KMS-11 (cell line): Measurements from ENCODE around the gene CMSS1.

Source experiments
- H2AFZ ChIP-seq: fragments of 200-600 bp; sonication (generic); 2 replicates; pipeline ENCODE4 v1.6.1; 2016; ENCODE audit warnings: antibody characterized with exemption, mixed run types, low read depth
- H3K27ac ChIP-seq: fragments of 200-600 bp; sonication (generic); 2 replicates; pipeline ENCODE4 v1.6.1; 2016; ENCODE audit warnings: mild to moderate bottlenecking, mixed run types
- H3K27me3 ChIP-seq: fragments of 200-600 bp; sonication (generic); 2 replicates; pipeline ENCODE4 v1.6.1; 2017; ENCODE audit warnings: mild to moderate bottlenecking, low read depth, mixed run types, moderate library complexity; ENCODE audit not compliant: insufficient read depth
- H3K36me3 ChIP-seq: fragments of 200-600 bp; sonication (generic); 2 replicates; pipeline ENCODE4 v1.6.1; 2017; ENCODE audit warnings: mild to moderate bottlenecking, mixed run types; ENCODE audit not compliant: insufficient read depth
- H3K4me1 ChIP-seq: fragments of 200-600 bp; sonication (generic); 2 replicates; pipeline ENCODE4 v1.6.1; 2016; ENCODE audit warnings: mild to moderate bottlenecking, low read depth, mixed run types; ENCODE audit not compliant: poor library complexity, severe bottlenecking
- H3K4me2 ChIP-seq: fragments of 200-600 bp; sonication (generic); 2 replicates; pipeline ENCODE4 v1.7.0; 2016; ENCODE audit warnings: mild to moderate bottlenecking, mixed run types
- H3K4me3 ChIP-seq: fragments of 200-600 bp; sonication (generic); IDR thresholded peaks from 2 replicates; pipeline ENCODE4 v1.6.1; 2017; ENCODE audit warnings: low read depth, low read length, mixed read lengths; ENCODE audit not compliant: insufficient read depth
- H3K79me2 ChIP-seq: fragments of 200-600 bp; sonication (generic); 2 replicates; pipeline ENCODE4 v1.6.1; 2016; ENCODE audit warnings: low read depth, mixed run types; ENCODE audit not compliant: insufficient read depth
- H3K9ac ChIP-seq: fragments of 200-600 bp; sonication (generic); 2 replicates; pipeline ENCODE4 v1.6.1; 2016; ENCODE audit warnings: mild to moderate bottlenecking, mixed run types
- H4K20me1 ChIP-seq: fragments of 200-600 bp; sonication (generic); 2 replicates; pipeline ENCODE4 v1.6.1; 2016; ENCODE audit warnings: mild to moderate bottlenecking, mixed run types; ENCODE audit not compliant: insufficient read depth
- TF ChIP-seq, protein P1 (sequence below): fragments of 200-600 bp; sonication (generic); conservative IDR thresholded peaks from 2 replicates; pipeline ENCODE4 v1.6.1; 2017; ENCODE audit warnings: low read depth, mild to moderate bottlenecking, antibody characterized with exemption, low read length, moderate library complexity, mixed read lengths

The CMSS1 gene

GRCh38 chr3:100053951-100054620 lies 236.4 kb downstream of the CMSS1 start:
- H3K4me2 ChIP-seq: no peak overlapping the region
- no peaks in the 10 kb centered on the region; the same call in 1 of the 2 replicates for H3K27me3 ChIP-seq
- H3K36me3 ChIP-seq: no peaks in the 10 kb centered on the region
- no peak overlapping the region for H3K27ac ChIP-seq
- no peak overlapping the region for H3K9ac ChIP-seq
- H4K20me1 ChIP-seq: no peaks in the 10 kb centered on the region
- H3K4me1 ChIP-seq: peaks cover 3% of the 10 kb centered on the region
- no peaks in the 10 kb centered on the region for H3K79me2 ChIP-seq
- TF ChIP-seq, protein P1, sequence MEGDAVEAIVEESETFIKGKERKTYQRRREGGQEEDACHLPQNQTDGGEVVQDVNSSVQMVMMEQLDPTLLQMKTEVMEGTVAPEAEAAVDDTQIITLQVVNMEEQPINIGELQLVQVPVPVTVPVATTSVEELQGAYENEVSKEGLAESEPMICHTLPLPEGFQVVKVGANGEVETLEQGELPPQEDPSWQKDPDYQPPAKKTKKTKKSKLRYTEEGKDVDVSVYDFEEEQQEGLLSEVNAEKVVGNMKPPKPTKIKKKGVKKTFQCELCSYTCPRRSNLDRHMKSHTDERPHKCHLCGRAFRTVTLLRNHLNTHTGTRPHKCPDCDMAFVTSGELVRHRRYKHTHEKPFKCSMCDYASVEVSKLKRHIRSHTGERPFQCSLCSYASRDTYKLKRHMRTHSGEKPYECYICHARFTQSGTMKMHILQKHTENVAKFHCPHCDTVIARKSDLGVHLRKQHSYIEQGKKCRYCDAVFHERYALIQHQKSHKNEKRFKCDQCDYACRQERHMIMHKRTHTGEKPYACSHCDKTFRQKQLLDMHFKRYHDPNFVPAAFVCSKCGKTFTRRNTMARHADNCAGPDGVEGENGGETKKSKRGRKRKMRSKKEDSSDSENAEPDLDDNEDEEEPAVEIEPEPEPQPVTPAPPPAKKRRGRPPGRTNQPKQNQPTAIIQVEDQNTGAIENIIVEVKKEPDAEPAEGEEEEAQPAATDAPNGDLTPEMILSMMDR: no peak
- H2AFZ ChIP-seq: no peak overlapping the region
- H3K4me3 ChIP-seq: no peak overlapping the region

- no peak overlapping the region for H3K27ac ChIP-seq
- H3K4me2 ChIP-seq: no peak overlapping the region
- H3K4me3 ChIP-seq: no peak overlapping the region
- no peak overlapping the region for H2AFZ ChIP-seq
- H3K4me1 ChIP-seq: peaks cover 20% of the 10 kb centered on the region
- TF ChIP-seq, protein P1: no peak
- no peaks in the 10 kb centered on the region for H4K20me1 ChIP-seq
- no peaks in the 10 kb centered on the region for H3K79me2 ChIP-seq
- H3K9ac ChIP-seq: no peak overlapping the region
- no peaks in the 10 kb centered on the region for H3K36me3 ChIP-seq
- no peaks in the 10 kb centered on the region for H3K27me3 ChIP-seq
Measured at GRCh38 chr3:100057716-100058575, 240.3 kb downstream of the CMSS1 start.

DNA sequence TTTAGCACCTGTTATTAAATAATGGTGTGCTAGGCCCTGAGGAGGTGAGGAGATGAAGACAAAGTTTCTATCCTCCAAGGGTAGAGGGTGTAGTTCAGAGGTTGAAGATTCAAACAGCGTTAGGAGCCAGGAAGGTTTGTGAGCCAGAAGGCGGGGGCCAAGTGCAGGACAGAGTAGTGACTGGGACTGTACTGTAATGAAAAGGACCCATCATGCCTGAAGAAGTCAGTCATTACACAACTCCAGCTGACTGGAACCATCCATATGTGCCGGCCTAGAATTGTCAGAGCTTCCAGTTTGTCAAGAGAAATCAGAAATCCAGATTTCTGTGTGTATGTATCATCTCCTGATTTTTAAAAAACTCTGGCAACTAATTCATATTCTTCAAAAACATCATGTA lies 241.8 kb downstream of the CMSS1 start:
- Histone ChIP-seq H3K27ac (no peak overlapping the region), H3K27me3 (no peaks in the 10 kb centered on the region), H3K4me3 (no peak overlapping the region), H3K4me2 (no peak overlapping the region), H3K79me2 (no peaks in the 10 kb centered on the region), H3K9ac (no peak overlapping the region), H3K36me3 (no peaks in the 10 kb centered on the region), H3K4me1 (peaks cover 20% of the 10 kb centered on the region), H4K20me1 (no peaks in the 10 kb centered on the region), H2AFZ (no peak overlapping the region)
- TF ChIP-seq, protein P1: no peak

GRCh38 chr3:100060685-100061484 lies 243.2 kb downstream of the CMSS1 start:
- Histone ChIP-seq H4K20me1 (no peaks in the 10 kb centered on the region), H3K4me2 (peak overlapping the region; percentile 43), H2AFZ (no peak overlapping the region), H3K4me3 (no peak overlapping the region), H3K27me3 (no peaks in the 10 kb centered on the region), H3K27ac (no peak overlapping the region), H3K4me1 (peaks cover 20% of the 10 kb centered on the region), H3K79me2 (no peaks in the 10 kb centered on the region), H3K36me3 (no peaks in the 10 kb centered on the region), H3K9ac (no peak overlapping the region)
- TF ChIP-seq, protein P1: no peak
